DMS153 treated with DMSO at 0.1 percent for 48 hours (cell line): ENCODE data around the gene KCNK4.
A peak's percentile ranks its signal among the peaks of the same experiment; 100 is the strongest.
"Not testable (repeated sequence)": the region's sequence is repeated elsewhere in the genome, so short reads cannot be mapped to it uniquely, and the experiment has no call there.

Source experiments
- DNase-seq: peaks from one replicate; lab custom pipeline; 2025; ENCODE audit not compliant: unreplicated experiment; lab: John Stamatoyannopoulos, UW

KCNK4 gene

GRCh38 chr11:64323373-64323772 is 32.3 kb downstream of the KCNK4 start:
- no peak for DNase-seq

GRCh38 chr11:64323984-64324383 is 32.9 kb downstream of the KCNK4 start:
- not testable (repeated sequence) for DNase-seq

GRCh38 chr11:64324692-64325469 is 33.8 kb downstream of the KCNK4 start:
- DNase-seq, result no peak

GRCh38 chr11:64327375-64327774 is 36.3 kb downstream of the KCNK4 start:
- DNase-seq, result no peak

- DNase-seq, result no peak
These were observed 36.9 kb downstream of the KCNK4 start for GRCh38 chr11:64327993-64328392.

GRCh38 chr11:64330888-64331287 is 39.8 kb downstream of the KCNK4 start:
- DNase-seq, result no peak

- peak; percentile 31 for DNase-seq
These were observed 40.7 kb downstream of the KCNK4 start for GRCh38 chr11:64331569-64332371.

- no peak for DNase-seq
These were observed 42.5 kb downstream of the KCNK4 start for GRCh38 chr11:64333556-64333955.

GRCh38 chr11:64334764-64335735 is 43.9 kb downstream of the KCNK4 start:
- peak; percentile 41 for DNase-seq

GRCh38 chr11:64337538-64338249 is 46.6 kb downstream of the KCNK4 start:
- no peak for DNase-seq

GRCh38 chr11:64338716-64339115 is 47.6 kb downstream of the KCNK4 start:
- DNase-seq, result no peak

- DNase-seq, result no peak
These were observed 48.2 kb downstream of the KCNK4 start for GRCh38 chr11:64339286-64339685.

GRCh38 chr11:64339754-64340408 is 48.8 kb downstream of the KCNK4 start, which contains the start of gene CCDC88B:
Gene CCDC88B, plus strand, starts transcription at chr11:64340204. Its CDS starts 63 bp downstream, at chr11:64340267.
- DNase-seq, result no peak

GRCh38 chr11:64340671-64341335 is 49.7 kb downstream of the KCNK4 start:
- no peak for DNase-seq

- no peak for DNase-seq
These were observed 50.3 kb downstream of the KCNK4 start for GRCh38 chr11:64341429-64341828.

- peak; percentile 71 for DNase-seq
These were observed 51.0 kb downstream of the KCNK4 start for GRCh38 chr11:64341851-64342791.

- DNase-seq, result peak; percentile 62
These were observed 52.0 kb downstream of the KCNK4 start for GRCh38 chr11:64342869-64343745.
